HG03135 (cell line): ENCODE data around the gene DDAH1.
A peak's percentile ranks its signal among the peaks of the same experiment; 100 is the strongest.
"Not testable (repeated sequence)": the region's sequence is repeated elsewhere in the genome, so short reads cannot be mapped to it uniquely, and the experiment has no call there.

Source experiments
- ATAC-seq: cut with Tn5 transposase; IDR thresholded peaks from one replicate; pipeline ENCODE4 v1.9.1; 2021; ENCODE audit warnings: mild to moderate bottlenecking, moderate library complexity; ENCODE audit not compliant: unreplicated experiment

Gene DDAH1

GRCh38 chr1:85465099-85465785 is at the start of gene DDAH1:
Gene DDAH1 (minus strand): TSS chr1:85465159. CDS start chr1:85465045, 114 bp downstream.
- peak; percentile 47 for ATAC-seq

- not testable (repeated sequence) for ATAC-seq
Observed at GRCh38 chr1:85513998-85514397, 49.0 kb upstream of the DDAH1 start.

GRCh38 chr1:85504417-85504816 is 39.5 kb upstream of the DDAH1 start:
- no peak for ATAC-seq

GRCh38 chr1:85502625-85503083 is 37.7 kb upstream of the DDAH1 start:
- ATAC-seq: no peak

- ATAC-seq: no peak
Observed at GRCh38 chr1:85502171-85502570, 37.2 kb upstream of the DDAH1 start.

GRCh38 chr1:85501355-85501898 is 36.5 kb upstream of the DDAH1 start:
- no peak for ATAC-seq

GRCh38 chr1:85496941-85497582 is 32.1 kb upstream of the DDAH1 start:
- no peak for ATAC-seq

- ATAC-seq: no peak
Observed at GRCh38 chr1:85495556-85495955, 30.6 kb upstream of the DDAH1 start.

- no peak for ATAC-seq
Observed at GRCh38 chr1:85494904-85495266, 29.9 kb upstream of the DDAH1 start.

GRCh38 chr1:85494074-85494903 is 29.3 kb upstream of the DDAH1 start:
- no peak for ATAC-seq

- ATAC-seq: no peak
Observed at GRCh38 chr1:85490270-85490985, 25.5 kb upstream of the DDAH1 start.

- no peak for ATAC-seq
Observed at GRCh38 chr1:85488126-85488525, 23.2 kb upstream of the DDAH1 start.

GRCh38 chr1:85485516-85485915 is 20.6 kb upstream of the DDAH1 start:
- ATAC-seq: no peak

GRCh38 chr1:85484716-85485115 is 19.8 kb upstream of the DDAH1 start:
- ATAC-seq: no peak

- no peak for ATAC-seq
Observed at GRCh38 chr1:85484264-85484663, 19.3 kb upstream of the DDAH1 start.

GRCh38 chr1:85481688-85482087 is 16.7 kb upstream of the DDAH1 start:
- ATAC-seq: no peak

GRCh38 chr1:85480566-85480965 is 15.6 kb upstream of the DDAH1 start:
- no peak for ATAC-seq

GRCh38 chr1:85479491-85479890 is 14.5 kb upstream of the DDAH1 start:
- ATAC-seq: no peak

GRCh38 chr1:85478366-85478765 is 13.4 kb upstream of the DDAH1 start:
- ATAC-seq: no peak

GRCh38 chr1:85475055-85475454 is 10.1 kb upstream of the DDAH1 start:
- ATAC-seq: no peak

- ATAC-seq: no peak
Observed at GRCh38 chr1:85473390-85473789, 8.4 kb upstream of the DDAH1 start.
